ENCODE results near the gene MSH6.

DNA sequence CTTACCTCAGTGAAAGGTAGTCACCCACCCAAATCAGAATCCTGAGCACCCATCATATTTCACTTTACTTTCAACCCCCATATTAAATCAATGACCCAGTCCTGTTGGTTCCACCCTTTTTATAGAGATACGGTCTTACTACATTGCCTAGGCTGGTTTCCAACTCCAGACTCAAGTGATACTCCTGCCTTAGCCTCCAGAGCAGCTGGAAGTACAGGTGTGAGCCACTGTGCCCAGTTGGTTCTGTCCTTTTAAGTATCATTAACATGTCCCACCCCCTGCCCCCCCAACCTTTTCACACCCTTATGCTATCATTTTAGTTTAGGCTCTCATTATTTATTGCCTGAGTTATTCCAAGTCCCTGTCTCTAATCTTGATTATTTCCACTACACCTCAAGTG, 28.7 kb downstream of the MSH6 start:
- TF ChIP-seq CREB1 (CRISPR knock-in tag; IDR thresholded peaks at IDR 0.05) (no peak), TEAD1 (CRISPR knock-in tag; IDR thresholded peaks at IDR 0.05) (no peak)
- TF ChIP-seq, protein P1, sequence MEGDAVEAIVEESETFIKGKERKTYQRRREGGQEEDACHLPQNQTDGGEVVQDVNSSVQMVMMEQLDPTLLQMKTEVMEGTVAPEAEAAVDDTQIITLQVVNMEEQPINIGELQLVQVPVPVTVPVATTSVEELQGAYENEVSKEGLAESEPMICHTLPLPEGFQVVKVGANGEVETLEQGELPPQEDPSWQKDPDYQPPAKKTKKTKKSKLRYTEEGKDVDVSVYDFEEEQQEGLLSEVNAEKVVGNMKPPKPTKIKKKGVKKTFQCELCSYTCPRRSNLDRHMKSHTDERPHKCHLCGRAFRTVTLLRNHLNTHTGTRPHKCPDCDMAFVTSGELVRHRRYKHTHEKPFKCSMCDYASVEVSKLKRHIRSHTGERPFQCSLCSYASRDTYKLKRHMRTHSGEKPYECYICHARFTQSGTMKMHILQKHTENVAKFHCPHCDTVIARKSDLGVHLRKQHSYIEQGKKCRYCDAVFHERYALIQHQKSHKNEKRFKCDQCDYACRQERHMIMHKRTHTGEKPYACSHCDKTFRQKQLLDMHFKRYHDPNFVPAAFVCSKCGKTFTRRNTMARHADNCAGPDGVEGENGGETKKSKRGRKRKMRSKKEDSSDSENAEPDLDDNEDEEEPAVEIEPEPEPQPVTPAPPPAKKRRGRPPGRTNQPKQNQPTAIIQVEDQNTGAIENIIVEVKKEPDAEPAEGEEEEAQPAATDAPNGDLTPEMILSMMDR (IDR thresholded peaks at IDR 0.05) = no peak
- TF ChIP-seq, protein P2, sequence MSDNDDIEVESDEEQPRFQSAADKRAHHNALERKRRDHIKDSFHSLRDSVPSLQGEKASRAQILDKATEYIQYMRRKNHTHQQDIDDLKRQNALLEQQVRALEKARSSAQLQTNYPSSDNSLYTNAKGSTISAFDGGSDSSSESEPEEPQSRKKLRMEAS (CRISPR knock-in tag; IDR thresholded peaks at IDR 0.05) = no peak
